ENCODE measurements around the gene CYB5D1.

CYB5D1 gene

GRCh38 chr17:7885367-7886226 is 27.8 kb downstream of the CYB5D1 start:
- no peak for DNase-seq (ENCODE audit: low read depth, low spot score)

DNA sequence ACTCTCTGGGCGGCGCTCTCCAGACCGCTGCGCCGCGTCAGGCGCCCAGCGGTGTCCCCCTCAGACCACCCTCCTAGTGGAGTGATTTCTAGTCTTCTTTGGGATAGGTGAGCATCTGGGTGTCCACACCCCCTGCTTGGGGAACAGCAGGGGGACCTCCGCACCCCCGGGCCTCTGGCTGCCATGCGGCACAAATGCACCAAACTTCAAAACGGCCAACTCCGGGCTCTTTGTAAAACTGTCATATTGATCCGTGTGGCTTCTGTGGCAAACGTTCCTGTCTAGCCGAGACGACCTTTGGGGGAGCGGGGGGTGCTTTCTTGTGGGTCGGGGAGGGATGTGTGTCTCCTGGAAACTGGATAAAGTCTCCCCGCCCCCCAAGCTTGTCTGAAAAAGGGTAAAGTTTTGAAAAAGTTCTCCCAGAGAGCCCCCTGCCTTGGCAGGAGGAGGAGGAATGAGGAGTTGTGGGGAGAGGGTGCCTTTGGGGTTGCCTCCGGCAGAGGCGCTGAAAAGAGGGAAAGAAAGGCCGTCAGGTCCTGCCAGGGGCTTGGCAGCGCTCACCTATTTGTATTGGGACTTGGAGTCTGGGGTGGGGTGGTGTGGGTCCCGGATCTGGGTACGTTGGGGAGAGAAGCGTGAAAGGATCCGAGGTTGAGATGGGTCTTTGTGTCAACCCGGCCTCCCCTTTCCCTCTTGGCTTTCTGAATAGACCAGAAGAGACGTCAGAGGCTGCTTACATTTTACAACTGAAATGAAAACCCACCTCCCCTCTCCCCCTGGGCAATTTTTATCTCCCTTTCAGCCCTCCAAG is 28.6 kb downstream of the CYB5D1 start:
- no peak for DNase-seq (ENCODE audit: low read depth, low spot score)

GRCh38 chr17:7887038-7887481 is 29.3 kb downstream of the CYB5D1 start:
- DNase-seq (ENCODE audit: low read depth, low spot score), result no peak

- DNase-seq (ENCODE audit: low read depth, low spot score), result peak; percentile 67
Measured at GRCh38 chr17:7887482-7888183, 29.8 kb downstream of the CYB5D1 start.

- DNase-seq (ENCODE audit: low read depth, low spot score), result no peak
Measured at GRCh38 chr17:7888184-7888920, 30.5 kb downstream of the CYB5D1 start, which contains the start of gene CHD3. Gene CHD3, plus strand, starts transcription at chr17:7888789. Its CDS starts 212 bp downstream, at chr17:7889001.

DNA sequence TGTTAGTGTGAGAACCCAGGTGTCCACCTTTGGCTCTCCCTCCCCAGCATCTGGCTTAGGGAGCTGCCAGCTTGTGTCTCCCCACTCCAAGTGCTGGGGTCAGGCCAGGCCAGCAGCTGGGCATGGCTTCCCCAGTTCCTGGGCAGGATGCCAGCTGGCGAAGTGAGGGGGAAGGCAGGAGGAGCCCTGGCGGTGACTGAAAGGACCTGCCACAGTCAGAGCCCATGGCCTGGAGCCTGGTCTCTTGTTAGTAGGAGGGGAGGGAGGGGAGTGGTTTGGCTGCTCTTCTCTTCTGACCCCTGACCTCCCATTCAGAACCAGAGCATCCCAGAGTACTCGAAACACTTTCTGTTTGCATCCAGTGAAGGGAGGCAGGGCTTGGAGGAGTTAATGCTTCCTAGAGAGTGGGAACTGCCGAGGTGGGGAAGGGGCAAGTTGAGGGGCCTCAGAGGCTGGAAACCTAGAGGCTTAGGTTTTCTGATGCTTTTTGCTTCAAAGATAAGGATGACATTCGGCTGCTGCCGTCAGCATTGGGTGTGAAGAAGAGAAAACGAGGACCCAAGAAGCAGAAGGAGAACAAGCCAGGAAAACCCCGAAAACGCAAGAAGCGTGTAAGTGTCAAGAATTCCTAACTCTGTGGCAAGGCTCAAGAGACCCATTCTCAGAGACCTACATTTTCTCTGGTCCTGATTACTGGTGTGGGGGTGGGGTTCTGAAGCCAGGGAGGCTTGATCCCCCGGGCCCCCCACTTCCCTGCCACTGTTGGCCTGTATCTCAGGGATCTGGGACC is 31.6 kb downstream of the CYB5D1 start:
- DNase-seq (ENCODE audit: low read depth, low spot score), result no peak

GRCh38 chr17:7893187-7893880 is 35.5 kb downstream of the CYB5D1 start:
- no peak for DNase-seq (ENCODE audit: low read depth, low spot score)

DNA sequence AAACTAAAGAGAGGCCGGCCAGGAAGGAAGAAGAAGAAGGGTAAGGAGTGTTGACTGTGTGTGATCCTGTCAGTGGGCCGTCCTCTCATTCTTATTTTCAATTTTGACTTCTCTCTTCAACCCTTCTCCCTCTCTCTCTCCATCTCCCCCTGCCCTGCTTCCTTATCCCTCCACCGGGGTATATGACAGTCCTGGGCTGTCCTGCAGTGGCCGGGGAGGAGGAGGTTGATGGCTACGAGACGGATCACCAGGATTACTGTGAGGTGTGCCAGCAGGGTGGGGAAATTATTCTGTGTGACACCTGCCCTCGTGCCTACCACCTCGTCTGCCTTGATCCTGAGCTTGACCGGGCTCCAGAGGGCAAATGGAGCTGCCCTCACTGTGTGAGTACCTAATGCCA is 36.4 kb downstream of the CYB5D1 start:
- no peak for DNase-seq (ENCODE audit: low read depth, low spot score)

- no peak for DNase-seq (ENCODE audit: low read depth, low spot score)
Measured at GRCh38 chr17:7894866-7895265, 37.1 kb downstream of the CYB5D1 start.

DNA sequence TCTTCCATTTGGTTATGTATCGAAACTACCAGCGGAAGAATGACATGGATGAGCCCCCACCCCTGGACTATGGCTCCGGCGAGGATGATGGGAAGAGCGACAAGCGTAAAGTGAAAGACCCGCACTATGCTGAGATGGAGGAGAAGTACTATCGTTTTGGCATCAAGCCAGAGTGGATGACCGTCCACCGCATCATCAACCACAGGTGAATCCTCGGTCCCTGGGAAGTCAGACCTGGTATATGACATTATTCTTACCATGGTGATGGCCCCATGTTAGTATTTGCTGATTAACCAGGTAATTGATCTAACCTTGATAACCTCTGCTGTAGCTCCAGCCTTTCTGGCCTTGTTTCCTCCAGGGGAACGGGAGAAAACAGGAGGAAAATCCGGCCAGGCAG is 39.3 kb downstream of the CYB5D1 start:
- DNase-seq (ENCODE audit: low read depth, low spot score), result no peak

- DNase-seq (ENCODE audit: low read depth, low spot score), result no peak
Measured at GRCh38 chr17:7897773-7898172, 40.0 kb downstream of the CYB5D1 start.

DNA sequence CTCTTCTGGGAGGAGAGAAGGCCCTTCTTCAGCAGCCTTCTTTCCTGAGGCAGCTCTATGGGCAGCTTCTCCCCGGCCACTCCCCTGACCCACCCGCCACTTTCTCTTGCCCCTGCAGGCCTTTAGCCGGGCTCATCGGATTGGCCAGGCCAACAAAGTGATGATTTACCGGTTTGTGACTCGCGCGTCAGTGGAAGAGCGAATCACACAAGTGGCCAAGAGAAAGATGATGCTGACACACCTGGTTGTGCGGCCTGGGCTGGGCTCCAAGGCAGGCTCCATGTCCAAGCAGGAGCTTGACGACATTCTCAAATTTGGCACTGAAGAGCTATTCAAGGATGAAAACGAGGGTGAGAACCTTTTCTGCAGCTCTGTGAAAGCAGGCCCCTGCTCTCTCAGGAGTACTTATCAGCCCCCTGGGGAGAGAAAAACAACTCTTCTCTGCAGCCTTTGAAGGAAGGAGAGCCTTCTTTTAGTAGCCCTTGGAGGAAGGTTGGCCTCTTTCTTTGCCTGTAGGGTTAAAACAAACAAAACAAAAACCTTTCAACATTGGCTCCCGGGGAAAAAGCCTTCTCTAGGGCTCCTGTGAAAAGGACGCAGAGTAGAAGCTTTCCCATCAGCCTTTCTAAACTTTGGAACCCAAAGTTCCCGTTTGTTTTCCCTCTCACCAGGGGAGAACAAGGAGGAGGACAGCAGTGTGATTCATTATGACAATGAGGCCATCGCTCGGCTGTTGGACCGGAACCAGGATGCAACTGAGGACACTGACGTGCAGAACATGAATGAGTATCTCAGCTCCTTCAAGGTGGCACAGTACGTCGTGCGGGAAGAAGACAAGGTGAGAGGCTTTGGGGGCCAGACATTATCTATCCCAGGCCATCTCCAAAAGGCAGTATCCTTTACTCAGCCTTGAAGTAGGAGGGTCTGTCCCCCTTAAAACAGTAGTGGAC is 45.6 kb downstream of the CYB5D1 start:
- no peak for DNase-seq (ENCODE audit: low read depth, low spot score)

GRCh38 chr17:7909089-7909488 is 51.3 kb downstream of the CYB5D1 start:
- DNase-seq (ENCODE audit: low read depth, low spot score), result no peak

DNA sequence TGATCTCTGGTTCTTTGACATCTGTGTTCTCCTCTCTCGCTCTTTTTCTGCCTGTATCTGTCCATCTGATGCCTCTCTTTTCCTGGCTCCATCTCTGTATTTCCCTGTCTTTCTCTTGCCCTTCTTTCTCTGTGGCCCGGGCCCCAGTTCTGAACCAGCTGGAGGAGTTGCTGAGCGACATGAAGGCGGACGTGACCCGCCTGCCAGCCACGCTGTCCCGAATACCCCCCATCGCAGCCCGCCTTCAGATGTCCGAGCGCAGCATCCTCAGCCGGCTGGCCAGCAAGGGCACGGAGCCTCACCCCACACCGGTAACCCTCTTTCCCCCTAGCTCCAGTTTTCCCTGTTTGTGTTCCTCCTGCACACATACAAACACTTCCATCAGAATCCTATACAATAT is 52.5 kb downstream of the CYB5D1 start:
- no peak for DNase-seq (ENCODE audit: low read depth, low spot score)

- no peak for DNase-seq (ENCODE audit: low read depth, low spot score)
Measured at GRCh38 chr17:7910711-7911110, 52.9 kb downstream of the CYB5D1 start.

GRCh38 chr17:7911116-7911515 is 53.3 kb downstream of the CYB5D1 start:
- no peak for DNase-seq (ENCODE audit: low read depth, low spot score)

Measured in activated naive CD8-positive, alpha-beta T cell treated with anti-CD3 and anti-CD28 coated beads, Interleukin-2, amount 50 U/mL, for 16 hours (primary cell).